GM03348 (cell line): Measurements from ENCODE around the gene PVR.
"Not testable (repeated sequence)": the region's sequence is repeated elsewhere in the genome, so short reads cannot be mapped to it uniquely, and the experiment has no call there.

Experiments used
- DNase-seq: peaks from one replicate; pipeline ENCODE4 v3.0.0; 2012; ENCODE audit warnings: low spot score

PVR gene

DNA sequence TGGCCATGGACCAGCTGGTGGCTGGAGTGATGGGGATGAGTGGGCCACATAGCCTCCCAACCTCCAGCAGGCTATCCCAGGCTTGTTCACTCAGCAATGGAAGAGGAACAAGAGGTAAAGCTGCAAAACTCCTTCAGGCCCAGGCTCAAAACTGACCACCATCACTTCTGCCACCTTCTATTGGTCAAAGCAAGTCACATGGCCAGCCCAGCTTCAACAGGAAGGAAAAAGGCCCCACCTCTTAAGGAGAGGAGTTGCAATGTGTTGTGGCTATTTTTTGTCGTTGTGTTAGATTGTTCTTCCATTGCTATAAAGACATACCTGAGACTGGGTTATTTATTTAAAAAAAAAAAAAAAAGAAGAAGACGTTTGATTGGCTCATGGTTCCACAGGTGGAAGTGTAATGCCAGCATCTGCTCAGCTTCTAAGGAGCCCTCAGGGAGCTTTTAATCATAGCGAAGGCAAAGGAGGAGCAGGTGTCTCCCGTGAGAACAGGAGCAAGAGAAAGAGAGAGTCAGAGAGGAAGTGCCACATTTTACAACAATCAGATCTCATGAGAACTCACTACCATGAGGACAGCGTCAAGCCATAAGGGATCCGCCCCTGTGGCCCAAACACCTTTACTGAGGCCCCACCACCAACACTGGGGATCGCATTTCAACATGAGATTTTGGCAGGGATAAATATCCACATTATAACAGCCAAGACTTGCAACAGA lies 24.9 kb upstream of the PVR start:
- no peak for DNase-seq

DNA sequence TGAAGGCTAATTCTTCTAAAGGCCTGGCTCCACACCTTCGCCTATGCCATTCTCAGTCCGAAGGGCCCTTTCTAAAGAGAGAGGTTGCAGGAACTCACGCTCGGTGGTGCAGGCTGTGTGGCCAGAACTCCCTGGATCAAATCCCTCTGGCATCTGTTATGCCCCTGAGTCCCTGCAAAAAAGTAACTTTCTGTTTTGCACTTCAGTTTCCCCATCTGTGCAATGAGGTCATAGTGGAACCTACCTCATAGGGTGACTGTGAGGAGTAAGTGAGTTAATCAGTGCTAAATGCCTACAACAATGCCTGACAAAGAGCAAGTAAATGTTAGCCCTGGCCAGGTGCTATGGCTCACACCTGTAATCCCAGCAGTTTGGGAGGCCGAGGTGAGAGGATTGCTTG lies 23.0 kb upstream of the PVR start:
- no peak for DNase-seq

DNA sequence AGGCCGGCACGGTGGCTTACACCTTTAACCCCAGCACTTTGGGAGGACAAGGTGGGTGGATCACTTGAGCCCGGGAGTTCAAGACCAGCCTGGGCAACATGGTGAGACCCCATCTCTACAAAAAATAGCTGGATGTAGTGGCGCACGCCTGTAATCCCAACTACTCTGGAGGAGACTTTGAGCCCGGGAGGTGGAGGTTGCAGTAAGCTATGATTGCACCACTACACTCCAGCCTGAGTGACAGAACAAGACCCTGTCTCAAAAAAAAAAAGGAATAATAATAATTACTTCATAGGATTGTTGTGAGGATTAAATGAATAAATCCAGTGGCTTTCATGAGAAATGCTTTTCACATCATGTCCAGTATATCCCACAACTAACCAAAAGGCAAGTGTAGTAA lies 22.3 kb upstream of the PVR start:
- no peak for DNase-seq

DNA sequence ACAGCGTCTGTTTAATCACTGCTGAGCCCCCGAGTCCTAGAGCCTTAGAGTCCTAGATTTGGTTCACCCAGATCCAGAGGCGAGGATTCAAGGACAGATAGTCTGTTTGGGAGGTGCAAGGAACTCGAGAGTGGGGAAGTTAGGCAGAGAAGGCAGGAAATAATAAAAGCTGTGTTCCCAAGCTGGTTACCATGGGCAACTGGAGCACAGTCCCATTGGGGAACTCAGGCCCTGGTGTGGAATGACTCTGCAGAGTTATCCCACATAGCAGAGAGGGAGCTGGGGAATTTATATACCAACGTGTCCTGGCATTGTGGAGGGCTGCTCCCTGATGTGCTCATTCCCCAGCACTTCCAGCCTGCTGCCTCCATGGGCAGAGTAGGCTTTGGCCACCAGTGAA lies 20.6 kb upstream of the PVR start:
- peak; percentile 30 for DNase-seq

DNA sequence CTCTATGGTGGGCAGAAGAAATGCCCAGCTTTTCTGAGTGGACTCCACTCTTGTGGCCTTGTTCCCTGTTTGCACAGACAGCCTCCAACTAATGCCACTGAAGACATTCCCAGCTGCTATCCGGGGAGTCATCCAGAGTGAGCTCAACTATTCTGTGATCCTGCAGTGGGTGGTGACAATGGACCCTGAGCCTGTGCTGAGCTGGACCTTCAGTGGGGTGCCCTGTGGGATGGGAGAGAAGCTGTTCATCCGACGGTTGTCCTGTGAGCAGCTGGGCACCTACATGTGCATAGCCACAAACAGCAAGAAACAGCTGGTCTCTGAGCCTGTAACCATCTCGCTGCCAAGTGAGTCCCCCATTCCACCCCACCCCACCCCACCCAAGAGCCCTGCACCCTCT lies 20.1 kb upstream of the PVR start:
- DNase-seq, result no peak

DNA sequence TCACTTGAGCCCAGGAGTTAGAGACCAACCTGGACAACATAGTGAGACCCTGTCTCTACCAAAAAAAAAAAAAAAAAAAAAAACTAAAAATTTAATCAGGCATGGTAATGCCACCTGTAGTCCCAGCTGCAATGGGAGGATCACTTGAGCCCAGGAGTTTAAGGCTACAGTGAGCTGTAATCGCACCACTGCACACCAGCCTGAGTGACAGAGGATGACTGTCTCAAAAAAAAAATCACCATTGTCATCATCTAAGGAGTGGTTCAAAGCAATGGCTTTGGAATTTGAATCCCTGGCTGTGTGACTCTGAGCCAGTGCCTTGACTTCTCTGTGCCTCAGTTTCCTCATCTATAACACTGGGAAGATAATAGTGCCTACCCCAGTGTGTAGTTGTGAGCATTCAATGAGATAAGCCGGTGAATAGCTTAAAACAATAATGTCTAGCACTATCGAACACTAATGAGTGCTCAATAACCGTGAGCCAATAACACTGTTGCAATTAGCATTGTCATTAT lies 18.8 kb upstream of the PVR start:
- no peak for DNase-seq

DNA sequence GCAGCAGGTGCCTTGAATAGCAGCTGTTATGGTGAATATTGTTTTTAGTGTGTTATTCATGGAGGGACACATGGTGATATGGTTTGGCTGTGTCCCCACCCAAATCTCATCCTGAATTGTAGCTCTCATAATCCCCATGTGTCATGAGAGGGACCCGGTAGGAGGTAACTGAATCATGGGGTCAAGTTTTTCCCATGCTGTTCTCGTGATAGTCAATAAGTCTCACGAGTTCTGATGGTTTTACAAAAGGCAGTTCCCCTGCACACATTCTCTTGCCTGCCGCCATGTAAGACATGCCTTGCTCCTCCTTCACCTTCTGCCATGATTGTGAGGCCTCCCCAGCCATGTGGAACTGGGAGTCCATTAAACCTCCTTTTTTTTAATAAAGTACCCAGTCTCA lies 18.1 kb upstream of the PVR start:
- DNase-seq, result not testable (repeated sequence)

DNA sequence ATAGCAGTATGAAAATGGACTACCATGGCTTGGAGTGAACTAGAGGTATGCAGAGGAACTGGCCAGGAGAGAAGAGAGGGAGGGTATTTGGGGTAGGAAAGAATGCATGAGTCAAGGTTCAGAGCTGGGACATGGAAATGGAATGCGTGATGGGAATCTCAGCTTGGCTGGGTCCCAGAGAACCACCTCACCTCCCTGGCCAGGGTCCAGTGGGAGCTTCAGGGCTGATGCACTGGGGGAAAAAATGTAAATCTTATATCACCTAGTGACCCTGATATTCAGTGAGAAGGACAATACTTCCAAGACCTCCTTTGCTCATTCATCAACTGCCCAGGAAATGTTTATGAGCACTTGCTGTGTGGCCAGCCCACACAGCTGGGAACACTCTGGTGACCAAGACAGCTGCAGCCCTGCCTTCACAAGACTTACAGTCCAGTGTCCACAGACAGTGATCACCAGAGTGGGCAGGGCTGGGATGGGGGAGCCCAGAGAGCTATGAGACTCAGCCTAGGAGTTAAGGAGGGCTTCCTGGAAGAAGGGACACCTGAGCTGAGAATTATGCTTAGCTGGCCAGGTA lies 17.6 kb upstream of the PVR start:
- DNase-seq, result peak; percentile 88

DNA sequence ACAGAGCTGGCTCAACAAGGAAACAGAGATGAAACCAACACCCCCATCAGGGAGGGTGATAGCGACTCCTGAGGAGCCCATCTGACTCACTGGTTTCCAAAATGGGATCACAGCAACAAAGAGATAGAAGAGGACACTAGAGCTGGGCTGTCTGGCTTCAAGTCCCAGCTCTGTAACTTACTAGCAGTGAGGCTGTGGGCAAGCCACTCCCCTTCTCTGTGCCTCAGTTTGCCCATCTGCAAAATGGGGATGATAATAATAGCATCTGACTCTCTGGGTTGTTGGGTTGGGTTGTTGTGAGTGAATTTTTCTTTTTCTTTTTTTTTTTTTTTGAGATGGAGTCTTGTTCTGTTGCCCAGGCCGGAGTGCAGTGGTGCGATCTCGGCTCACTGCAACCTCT lies 16.1 kb upstream of the PVR start:
- DNase-seq, result no peak

DNA sequence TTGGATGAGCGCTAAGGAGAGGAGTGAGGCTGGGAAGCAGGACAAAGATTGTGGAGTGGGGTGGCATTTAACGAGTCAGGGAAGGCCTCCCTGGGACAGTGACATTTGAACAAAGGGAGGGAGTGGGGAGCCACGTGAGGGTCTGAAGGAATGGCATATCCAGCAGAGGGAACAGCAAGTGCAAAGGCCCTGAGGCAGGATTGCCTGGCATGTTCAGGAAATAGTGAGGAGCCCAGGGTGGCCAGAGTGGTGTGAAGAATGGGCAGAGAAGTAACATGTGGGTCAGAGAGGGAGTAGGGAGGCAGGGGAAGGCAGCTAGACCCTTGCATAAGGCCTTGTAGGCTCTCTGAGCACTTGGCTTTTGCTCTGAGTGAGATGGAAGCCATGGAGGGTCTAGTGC lies 14.9 kb upstream of the PVR start:
- DNase-seq, result no peak

DNA sequence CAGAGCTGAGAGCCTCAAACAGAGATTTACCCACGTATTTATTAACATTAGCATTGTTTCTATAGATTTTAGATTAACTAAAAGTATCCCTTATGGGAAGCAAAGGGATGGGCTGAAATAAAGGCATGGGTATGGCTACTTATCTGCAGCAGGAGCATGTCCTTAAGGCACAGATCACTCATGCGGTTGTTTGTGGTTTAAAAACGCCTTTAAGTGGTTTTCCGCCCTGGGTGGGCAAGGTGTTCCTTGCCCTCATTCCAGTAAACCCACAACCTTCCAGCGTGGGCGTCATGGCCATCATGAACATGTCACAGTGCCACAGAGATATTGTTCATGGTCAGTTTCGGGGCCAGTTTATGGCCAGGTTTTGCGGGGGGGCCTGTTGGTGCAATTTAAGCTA lies 12.1 kb upstream of the PVR start:
- DNase-seq, result not testable (repeated sequence)

DNA sequence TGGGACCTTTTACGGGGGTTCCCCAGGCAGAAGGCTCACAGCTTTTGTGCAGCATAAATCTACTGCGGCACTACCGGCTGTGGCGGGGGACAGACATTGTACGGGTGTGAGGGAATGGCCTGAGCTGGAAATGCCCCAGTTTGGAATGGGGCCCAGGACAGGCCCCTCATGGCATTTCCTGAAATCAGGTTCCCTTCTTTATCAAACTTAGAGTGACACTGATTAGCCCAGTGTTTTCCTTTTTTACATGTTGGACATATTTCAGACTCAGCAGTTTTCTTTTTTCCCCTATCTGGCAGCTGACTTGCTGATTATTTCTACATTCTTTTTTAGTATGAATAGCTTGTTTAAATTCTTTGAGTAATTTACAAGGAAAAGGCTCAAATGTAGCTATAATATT lies 9.7 kb upstream of the PVR start:
- DNase-seq, result not testable (repeated sequence)

DNA sequence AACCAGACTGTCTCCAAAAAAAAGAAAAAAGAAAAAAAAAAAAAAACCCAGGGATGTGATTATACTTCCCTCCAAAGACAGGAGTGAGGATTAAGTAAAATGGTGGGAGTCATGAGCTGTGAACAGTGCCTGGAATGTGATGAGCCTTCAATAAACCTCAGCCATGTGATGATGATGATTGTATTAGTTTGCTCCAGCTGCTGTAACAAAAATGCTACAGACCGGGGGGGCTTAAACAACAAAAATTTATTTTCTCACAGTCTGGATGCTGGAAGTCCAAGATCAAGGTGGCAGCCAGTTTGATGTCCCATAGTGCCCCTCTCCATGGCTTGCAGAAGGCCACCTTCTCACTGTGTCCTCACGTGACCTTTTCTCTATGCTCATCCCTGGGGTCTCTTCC lies 8.9 kb upstream of the PVR start:
- DNase-seq, result no peak

DNA sequence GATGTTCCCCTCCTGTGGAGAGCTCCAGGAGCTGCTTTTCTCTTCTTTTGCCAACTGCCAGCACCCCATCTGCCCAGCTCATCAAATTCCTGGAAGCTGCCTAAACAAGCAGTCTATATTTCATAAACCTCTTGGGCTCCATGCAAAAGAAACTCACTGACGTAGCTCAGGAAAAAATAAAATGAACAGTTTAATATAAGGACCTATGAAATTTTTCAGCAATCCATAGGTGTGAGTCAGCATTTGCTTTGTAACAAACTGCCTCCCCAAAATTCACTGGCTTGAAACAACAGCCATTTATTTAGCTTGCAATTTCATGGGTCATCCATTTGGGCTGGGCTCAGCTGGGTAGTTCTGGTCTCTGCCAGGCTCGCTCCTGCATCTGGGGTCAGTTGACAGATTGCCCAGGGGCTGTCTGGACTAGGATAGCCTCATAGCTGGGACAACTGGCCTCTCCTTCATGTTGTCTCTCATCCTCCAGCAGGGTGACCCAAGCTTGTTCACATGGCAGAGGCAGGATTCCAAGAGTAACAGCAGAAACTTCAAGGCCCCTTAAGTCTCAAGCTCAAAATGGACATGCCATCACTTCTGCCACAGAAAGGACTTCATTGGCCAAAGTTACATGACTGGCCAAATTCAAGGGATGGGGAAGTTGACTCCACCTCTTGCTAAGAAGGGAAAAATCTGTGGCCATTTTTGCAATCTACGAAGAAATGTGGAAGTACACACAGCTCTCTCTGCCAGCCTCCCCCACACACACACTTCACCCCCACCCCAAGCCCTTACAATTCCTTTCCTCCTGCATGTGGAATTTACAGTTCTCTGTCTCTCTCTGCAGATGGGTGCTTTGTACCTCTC lies 7.9 kb upstream of the PVR start:
- DNase-seq, result peak; percentile 41

DNA sequence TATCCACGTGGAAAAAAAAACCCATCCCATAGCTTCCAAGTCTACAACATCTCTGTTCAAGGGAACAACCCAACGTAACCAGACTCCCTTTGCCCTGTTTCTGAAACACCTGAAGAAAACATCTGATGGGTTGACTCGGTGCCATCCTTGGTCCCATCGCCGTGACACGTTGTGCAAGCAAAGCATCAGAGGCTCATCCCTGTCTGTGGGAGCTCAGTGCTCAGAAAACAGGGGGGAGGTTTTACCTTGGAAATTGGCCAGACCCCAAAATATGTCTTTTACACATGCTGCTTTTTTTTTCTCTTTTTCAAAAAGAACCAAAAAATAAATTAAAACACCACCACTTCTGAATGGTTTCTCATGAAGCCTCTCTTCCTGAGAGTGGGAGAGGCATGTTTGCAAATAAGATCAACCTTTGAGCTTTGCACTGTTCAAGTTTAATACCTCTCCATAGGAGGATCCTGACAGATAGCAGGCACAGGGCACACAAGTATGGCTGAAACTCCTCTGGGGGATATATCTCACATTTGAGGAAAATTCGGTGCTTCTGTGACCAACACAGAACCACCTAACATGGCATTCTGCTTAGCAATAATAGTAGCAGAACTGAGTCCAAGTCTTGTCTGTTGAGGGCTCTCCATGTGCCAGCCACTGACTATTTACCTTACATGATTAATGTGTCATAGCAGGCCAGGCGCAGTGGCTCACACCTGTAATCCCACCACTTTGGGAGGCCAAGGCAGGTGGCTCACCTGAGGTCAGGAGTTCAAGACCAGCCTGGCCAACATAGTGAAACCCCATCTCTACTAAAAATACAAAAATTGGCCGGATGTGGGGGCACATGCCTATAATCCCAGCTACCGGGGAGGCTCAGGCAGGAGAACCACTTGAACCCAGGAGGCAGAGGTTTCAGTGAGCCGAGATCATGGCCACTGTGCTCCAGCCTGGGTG lies 7.0 kb upstream of the PVR start:
- no peak for DNase-seq

DNA sequence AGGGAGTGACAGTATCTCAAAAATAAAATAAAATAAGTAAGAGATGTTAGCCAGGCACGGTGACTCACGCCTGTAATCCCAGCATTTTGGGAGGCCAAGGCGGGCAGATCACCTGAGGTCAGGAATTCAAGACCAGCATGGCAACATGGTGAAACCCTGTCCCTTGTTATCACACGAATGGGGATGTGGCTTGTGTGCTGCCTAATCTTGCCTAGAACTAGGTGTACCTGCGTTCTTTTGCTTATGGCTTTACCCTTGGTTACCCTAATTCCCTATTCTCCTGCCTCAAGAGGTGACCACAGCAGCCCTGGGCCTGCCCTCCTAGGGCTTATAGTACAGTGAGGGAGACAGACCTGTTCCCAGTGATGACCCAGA lies 6.3 kb upstream of the PVR start:
- DNase-seq, result no peak

DNA sequence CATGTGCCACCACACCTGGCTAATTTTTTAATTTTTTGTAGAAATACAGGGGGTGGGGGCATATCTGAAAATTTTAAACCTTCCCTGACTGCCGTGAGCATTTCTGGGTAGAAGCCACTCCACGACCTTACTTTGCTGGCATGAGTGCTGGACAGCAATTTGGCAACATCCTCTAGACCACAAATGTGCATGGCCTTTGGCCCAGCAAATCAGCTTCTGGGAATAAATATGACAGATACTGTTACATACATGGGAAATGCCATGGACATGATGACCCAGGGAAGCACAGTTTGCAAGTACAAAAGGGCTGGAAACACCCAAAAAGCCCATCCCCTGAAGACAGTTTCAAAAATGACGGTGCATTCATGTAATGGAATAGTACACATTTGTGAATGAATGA lies 3.2 kb upstream of the PVR start:
- DNase-seq, result no peak

DNA sequence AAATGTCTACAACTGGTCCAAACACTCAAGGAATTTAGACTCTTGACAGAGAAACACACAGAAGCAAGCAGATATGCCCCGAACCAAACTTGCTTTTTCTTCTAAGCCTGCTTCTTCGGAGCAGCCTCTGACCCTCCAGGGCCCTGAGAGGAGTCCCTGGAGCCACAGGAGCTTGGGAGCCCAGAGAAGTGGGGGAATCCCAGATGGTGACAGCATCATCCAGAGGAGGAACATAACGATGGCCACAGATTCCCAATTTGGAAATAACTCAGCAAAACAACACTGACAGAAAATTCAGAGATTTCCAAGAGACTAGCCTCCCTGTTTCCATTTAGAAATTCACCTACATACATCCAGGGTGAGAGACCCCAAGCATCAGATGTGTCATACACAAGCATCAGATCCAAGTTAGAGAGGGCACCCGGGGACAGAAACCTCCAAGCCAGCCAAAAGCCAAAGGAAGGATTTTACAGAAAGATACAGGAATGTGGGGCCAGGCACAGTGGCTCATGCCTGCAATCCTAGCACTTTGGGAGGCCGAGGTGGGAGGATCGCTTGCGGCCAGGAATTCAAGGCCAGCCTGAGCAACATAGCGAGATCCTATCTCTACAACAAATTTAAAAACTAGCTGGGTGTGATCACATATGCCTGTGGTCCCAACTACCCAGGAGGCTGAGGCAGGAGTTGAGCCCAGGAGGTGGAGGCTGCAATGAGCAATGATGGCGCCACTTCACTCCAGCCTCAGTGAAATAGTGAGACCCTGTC lies 2.0 kb upstream of the PVR start:
- DNase-seq, result no peak

DNA sequence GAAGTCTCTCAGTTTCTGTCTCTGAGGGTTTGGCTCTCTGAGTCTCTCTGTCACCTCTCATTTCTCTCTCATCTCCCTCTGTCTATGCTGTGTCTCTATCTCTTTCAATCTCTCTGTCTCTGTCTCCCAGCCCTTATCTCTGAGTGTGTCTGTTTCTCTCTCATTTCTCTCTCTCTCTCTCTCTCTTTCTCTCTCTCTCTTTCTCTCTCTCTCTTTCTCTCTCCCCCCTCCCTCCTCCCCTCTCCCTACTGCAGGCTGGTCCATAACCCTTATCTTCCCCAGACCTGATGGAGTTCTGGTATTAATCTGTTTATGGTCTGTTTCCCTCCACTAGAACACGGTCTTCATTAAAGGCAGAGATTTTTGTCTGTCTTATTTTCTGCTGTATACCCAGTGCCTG lies 1.3 kb upstream of the PVR start:
- DNase-seq, result no peak

DNA sequence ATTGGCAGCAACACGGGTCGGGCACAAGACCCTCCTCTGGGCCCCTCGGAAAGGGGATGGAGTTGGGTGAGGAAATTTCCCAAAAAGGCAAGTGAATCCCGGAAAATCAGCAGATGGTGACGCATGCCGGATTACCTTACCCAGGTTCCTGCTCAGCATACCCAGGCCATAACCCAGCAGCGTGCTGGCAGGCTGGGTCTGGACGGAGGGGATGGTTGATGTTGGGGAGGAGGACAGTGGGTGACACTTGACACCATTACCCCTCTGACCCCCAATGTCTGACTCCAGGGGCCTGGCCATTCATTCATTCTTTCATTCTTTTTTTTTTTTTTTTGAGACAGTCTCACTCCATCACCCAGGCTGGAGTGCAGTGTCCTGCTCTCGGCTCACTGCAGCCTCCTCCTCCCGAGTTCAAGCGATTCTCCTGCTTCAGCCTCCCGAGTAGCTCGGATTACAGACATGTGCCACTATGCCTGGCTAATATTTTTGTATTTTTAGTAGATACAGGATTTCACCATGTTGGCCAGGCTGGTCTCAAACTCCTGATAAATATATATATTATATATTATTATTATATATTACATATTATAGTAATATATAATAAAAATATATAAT lies 799 bp downstream of the PVR start:
- DNase-seq, result no peak
